Cerebellar nuclear complex (tissue), 1 donor: ENCODE data around the gene CMTR1.
"Not testable (repeated sequence)": the region's sequence is repeated elsewhere in the genome, so short reads cannot be mapped to it uniquely, and the experiment has no call there.

ENCODE experiments used
- DNase-seq, 2 experiments: peaks; one replicate each; lab custom pipeline; 2025; lab: John Stamatoyannopoulos, UW

The CMTR1 gene

DNA sequence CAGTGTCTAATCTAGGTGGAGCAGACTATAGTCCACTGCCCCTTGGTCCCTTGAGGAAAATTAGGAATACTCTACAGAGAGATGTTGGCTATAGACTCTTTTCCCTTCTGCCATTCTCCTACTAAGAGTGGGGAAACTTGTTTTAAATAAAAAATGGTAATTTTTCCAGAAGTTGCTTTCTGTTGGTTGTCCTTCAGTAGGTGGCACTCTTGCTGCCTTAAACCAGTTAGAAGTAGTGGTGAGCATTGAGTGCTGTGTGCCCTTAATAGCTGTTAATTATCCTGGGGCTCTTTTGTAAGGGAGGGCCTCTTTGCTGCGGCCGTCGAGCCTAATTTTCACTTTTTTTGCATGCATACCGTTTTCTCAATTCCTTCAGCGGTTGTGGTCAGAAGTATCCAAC, 2.8 kb downstream of the CMTR1 start:
- DNase-seq = no peak

DNA sequence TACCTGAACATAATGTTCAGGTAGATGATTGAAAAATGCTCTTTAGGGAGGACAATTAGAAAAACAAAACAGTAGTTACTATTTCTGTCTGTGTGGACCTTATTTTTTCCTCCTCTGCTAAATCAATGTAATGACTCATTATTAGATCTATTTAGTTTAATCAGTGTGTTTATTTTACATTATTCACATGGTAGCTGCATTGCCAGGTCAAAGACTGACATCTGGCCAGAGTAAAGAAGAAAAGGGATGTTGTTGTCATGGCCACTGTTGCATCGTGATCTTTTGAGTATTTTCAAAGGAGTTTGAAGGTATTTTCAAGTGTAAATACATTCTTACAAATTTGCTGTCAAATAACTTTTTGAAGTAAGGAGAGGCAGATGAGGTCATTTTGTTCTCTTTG, 5.9 kb downstream of the CMTR1 start:
- DNase-seq = no peak

DNA sequence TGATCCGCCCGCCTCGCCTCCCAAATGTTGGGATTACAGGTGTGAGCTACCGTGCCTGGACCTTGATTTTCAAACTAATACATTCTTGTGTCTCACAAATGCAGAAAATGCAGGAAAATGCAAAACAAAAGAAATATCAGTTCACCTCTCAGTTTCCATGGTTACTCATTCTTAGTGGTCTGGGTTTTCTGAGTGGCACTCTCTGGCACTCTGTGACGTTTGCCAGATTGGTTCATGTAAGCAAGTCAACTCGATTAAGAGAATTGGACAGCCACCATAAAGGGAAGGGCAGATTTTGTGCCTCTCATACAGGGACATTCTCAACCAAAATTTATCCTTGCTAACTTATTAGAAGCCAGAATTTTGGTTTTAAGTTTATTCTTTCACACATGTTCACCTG, 8.6 kb downstream of the CMTR1 start:
- DNase-seq = no peak

DNA sequence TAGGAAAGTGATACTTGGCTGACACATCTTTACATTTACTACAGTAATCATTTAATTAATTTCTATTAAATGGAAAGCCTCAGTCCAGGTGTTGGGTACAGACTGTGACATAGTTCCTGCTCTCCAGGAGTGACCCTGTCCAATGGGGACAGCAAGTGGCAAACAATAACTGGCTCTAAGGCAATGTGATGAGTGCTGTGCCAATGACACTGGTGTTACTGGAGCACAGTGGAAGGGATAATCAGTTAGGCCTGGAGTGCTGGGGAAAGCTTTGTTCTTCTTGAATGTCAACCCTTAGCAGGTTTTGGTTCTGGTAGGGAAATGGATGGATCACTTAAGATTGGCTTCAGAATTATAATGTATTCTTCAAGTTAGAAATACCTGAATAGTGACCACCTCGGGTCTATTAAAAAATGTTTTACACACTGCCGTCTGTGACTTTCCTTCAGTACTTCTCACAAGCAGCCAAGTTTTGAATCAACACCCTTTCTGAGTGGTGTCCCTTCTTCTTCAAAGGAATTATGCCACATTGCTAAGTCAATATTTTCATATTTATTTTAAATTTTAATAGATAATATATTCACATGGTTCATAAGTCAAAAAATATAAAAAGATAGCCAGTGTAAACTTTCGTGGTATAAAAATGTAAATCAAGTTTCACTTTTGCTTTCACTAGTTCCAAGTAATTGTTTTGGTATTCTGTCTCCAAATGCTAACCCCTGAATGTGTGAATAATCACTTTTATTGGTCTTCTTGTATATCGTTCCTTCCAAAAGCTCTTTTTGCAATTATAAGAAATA, 9.6 kb downstream of the CMTR1 start:
- DNase-seq = no peak

DNA sequence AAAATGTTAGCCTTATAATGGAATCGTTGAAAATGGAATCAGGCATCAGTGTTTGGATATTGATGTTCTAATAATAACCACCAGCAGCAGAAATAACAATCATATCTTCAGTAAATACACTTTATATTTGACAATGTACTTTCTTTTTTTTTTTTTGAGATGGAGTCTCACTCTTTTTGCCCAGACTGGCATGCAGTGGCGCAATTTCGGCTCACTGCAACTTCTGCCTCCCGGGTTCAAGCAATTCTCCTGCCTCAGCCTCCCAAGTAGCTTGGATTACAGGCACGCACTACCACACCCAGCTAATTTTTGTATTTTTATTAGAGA, 10.2 kb downstream of the CMTR1 start:
- not testable (repeated sequence) for DNase-seq

DNA sequence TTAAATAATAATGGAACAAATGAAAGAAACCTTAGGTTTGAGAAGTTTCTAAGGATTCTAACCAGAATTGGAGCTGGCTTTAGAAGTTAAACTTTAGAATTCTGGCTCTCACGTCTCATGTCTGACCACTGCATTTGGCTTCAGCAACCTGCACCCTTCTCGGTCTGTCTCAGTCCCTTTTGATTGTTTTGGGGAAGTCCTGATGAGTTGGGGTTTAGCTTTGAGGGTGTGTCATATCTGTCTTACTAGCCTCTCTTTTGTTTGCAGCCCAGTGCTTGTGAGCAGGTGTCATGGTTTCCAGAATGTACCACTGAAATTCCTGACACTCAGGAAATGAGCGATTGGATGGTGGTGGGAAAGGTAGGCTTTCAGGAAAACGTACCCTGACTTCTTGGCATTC, 17.0 kb downstream of the CMTR1 start:
- DNase-seq = no peak

DNA sequence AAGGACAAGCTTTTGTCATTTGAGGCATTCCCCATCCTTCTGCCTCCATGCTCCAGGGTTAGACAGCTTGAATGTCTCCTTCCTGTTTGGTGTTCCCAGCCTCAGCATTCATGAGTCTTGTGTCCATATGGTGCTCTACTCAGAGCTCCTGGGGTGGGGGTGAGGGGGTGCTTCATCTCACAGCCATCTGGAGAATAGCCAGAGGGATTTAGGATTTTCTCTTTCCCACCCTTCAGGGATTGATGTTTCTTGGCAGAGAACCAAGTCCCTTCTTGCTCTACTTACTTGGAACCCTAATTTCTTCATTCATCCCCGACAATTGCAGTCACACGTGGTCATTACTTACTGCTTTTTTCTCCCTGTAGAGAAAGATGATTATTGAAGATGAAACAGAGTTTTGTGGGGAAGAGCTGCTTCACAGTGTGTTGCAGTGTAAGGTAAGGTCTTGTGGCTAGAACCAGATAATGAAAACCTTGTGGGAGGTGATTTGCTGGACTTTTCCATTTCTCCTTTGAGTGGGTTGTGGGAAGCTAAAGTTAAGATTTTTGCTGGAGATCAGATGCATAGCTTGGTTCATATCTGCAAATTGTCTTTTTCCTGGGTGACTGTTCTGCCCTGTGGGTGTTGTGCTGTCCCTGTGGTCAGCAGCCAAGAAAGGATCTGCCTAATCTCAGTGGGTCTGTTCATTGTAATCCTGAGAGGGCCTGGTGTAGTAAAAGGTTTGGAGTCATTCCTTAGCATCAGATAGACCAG, 18.6 kb downstream of the CMTR1 start:
- DNase-seq = no peak

DNA sequence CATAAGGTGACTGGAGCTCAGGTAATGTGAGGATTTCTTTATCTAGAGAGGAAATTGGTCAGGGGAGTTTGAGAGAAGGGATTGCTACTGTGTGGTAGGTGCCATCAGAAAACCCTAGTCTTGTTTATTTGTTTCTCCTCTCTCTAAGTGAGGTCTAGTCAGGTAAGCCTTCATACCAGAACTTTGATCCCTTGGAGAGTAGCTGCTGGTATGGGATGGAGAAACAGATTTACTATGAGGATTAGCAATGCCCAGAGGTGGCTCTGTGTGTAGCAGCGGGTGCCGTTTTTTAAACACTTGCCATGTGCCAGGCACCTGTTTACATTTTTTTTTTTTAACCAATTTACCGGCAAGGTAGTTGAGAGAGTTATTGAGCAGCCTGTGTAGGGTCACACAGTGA, 19.5 kb downstream of the CMTR1 start:
- DNase-seq = no peak

DNA sequence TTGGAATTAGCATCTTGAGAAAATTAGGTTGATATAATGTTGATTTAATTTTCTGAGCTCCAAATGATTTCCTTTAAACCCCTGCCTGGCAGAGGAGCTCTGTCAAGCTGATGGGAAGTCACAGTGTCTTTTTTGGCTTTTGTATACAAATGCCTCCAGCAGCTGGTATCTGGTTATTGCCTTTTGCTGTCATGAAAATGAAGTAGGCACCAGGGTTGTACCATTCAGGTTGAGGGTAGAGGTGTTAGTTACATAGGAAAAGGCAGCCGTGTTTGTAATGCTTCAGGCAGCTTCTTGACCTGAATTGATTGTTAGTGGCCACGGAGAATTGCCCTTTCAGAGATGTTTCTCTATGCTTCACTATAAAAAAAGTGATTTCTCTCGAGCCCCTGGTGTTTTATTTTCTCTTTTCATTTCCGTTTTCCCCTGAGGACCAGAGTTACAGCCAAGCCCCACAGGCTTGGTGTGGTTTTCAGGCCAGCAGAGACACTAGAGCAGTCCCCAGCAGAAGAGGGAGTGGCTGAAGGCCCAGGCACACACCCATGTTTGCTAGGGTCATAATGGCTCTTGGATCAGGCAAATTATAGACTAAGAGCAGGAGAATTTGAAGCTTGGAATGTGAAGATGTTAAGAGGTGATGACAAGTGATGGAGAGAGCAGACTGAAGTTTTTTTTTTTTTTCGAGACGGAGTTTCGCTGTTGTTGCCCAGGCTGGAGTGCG, 21.6 kb downstream of the CMTR1 start:
- no peak for DNase-seq

DNA sequence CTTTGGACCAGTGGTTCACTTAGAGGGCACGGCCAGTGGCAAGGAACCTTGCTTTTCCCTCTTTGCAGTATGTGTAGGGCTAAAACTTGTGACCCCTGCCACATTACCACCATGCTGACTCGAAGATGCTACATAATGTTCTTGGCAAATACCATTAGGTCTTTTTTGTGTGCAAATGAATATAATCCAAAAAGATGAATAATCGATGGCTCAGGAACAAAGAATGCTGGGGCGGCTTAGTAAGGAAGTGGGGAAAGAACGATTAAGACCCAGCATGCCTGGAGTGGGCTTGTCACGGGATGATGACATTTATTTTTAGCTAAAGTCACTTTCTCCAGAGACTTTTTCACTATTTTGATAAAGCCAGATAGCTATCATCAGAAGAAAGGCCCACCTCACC, 23.1 kb downstream of the CMTR1 start:
- DNase-seq = no peak

DNA sequence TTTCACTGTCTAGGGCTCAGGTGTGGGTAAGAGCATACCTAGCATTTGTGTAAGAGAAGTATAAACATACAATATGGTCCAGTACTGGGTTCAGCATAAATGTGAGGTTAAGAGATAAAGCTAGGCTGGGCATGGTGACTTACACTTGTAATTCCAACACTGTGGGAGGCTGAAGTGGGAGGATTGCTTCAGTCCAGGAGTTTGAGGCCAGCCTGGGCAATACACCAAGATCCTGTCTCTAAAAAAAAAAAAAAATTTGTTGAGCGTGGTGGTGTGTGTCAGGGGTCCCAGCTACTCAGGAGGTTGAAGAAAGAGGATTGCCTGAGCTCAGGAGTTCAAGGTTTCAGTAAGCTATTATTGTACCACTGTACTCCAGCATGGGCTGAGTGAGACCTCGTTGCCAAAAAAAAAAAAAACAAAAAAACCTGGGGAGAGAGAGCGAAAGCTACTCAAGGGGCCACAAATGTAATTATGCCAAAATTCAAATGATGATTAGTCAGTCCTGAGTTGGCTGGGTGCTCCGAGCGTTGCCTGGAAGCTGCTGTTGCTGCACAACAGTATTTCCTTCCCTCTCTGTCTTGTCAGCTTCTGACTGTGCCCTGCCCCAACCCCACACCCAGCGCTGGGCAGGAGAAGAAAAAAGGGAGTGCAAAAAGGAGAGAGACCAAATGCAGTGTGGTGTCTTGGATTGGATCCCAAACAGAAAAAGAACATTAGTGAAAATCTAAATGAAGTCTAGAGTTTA, 24.0 kb downstream of the CMTR1 start:
- DNase-seq = no peak

DNA sequence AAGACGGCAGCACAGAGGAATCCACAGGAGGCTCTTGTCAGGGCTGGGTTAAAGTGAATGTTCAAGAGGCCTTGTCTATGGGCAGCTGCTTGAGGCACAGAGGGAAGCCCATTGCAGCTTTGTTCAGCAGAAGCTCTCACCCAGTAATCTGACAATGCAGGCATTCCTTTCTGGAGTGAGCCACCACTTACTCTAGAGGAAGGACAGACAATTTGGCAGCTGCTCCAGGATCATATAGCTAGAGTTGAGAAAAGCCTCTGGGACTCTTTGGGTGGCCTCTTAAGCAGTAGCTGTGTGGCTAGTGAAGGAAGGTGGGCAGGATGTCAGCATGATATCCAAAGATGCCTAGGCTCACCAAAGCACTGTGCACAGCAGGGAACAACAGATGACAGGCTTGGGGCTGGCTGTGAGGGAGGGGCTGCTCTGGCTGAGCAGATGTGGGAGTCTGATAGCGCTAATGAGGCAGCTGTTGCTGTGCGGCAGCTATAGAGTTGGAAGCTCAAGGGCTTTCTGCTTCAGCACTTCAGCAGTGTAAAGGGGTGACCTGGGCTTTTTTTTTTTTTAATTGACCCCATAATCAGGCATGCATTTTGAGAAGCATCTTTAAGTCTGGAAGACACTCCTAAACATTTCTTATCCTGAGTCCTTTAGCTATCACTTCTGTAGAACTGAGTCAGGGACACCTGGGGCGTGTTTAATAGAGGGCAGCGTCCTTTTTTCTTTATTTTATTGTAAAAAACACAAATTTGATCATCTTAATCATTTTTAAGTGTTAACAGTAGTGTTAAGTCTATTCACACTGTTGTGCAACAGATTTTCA, 27.2 kb downstream of the CMTR1 start:
- DNase-seq = no peak

DNA sequence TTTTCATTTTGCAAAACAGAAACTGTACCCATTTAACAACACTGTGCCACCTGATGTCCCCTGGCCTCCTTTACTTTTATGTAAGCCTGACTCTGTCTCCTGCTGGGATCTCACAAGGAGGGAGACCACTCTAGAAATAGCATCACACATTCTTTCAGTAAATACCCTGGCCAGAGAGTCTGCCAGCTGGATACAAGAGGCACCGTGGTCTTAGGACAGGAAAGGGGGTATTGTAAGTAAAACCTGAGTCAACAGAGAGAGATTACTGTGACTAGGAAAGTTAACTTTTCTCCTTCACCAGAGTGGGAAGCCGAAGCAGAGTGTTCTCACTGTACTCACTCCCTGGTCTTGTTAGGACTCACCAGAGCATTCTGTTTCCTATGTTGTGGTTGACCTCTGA, 27.8 kb downstream of the CMTR1 start:
- no peak for DNase-seq

DNA sequence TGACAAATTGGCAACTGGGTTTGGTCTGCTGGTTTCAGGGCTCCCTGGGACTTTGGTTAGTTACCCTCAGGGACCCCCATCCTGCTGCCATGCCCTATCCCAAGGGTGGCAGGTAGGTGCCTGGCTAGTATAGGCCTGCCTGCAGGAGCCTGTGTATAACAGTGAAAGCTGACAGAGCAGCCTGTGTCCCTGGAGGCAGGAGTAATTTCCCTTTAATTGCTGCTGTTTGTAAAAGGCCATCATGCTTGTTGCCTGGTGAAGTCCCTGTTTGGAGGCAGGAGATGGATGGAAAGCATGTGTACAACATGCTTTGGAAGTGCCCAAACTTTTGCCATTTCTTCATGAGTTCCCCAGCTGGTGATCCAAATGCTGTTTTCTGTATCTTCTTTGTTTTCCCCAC, 30.1 kb downstream of the CMTR1 start:
- no peak for DNase-seq

DNA sequence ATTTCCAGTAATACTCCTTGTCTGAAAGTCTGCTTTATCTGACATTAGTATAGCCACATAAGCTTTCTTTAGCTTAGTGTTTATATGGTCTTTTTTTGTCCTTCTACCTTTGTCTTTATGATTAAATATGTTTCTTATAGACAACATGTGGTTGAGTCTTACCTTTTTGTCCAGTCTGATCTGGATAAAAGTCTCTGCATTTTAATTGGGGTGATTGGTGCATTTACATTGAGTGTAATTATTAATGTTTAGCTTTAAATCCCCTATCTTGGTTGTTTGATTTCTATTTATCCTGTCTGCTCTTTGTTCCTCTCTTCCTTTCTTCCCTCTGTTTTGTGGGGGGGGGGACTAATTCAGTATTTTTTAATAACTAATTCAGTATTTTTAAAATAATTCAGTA, 34.7 kb downstream of the CMTR1 start:
- no peak for DNase-seq

DNA sequence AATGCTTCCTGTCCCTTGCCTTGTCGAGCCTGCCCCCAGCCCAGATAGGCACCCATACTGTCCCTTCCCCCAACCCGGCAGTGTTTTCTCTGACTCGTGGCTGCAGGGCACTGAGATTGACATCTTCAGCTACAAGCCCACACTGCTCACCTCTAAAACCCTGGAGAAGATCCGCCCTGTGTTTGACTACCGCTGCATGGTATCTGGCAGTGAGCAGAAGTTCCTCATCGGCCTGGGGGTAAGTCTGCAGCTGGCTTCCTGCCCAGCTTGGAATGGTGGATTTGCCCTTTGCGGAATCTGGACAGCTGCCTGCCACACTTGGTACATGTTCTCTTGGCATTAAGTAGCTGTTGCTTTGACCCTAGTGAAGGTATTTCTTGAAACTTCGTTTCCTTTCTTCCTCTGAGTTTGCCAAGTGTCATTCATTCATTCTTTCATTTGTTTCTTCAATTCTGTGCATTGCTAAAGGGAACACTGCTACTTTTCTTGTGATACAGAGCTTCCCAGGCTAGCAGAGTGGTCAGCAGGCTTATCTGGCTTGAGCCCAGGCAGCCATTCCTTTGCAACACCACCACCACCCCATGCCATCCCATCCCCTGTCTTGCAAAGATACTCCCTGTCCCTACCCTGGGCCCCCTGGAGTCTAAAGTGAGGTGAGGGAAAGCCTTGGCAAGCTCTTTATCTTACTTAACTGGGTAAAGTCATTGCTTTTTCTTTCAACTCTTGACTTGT, 40.5 kb downstream of the CMTR1 start:
- DNase-seq = no peak

DNA sequence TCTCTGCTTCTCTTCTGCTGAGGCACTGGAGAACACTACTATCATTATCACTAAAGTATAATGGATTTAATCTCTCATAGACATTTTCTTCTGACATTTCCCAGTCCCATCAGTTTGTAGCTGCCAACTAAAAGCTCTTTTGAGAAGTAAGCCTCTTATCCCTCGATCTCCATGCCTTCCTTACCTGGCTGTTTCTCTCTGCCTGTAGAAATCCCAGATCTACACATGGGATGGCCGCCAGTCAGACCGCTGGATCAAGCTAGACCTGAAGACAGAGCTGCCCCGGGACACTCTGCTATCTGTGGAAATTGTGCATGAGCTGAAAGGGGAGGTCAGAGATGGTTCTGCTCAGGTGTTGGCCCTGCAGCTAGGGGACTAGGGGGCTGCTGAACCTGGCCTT, 41.3 kb downstream of the CMTR1 start:
- DNase-seq = no peak

DNA sequence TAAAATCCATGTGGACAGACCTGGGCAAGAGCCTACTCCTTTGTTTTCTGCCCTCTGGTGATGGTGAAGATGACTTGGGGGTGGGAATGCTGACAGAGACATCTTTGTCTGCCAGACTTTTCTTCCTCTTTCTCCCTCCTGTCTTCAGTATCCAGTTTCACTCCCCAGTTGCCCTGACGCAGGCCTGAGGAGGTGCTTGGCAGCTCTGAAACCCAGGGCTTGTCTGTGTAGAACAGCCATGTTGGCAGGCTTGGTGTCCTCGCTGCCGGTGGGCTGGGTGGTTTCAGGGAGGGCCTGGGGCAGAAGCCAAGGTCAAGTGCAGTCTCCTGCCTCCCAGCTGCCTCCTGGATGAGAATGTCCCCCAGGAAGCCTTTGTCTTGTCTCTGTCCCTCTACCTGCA, 44.2 kb downstream of the CMTR1 start:
- no peak for DNase-seq

DNA sequence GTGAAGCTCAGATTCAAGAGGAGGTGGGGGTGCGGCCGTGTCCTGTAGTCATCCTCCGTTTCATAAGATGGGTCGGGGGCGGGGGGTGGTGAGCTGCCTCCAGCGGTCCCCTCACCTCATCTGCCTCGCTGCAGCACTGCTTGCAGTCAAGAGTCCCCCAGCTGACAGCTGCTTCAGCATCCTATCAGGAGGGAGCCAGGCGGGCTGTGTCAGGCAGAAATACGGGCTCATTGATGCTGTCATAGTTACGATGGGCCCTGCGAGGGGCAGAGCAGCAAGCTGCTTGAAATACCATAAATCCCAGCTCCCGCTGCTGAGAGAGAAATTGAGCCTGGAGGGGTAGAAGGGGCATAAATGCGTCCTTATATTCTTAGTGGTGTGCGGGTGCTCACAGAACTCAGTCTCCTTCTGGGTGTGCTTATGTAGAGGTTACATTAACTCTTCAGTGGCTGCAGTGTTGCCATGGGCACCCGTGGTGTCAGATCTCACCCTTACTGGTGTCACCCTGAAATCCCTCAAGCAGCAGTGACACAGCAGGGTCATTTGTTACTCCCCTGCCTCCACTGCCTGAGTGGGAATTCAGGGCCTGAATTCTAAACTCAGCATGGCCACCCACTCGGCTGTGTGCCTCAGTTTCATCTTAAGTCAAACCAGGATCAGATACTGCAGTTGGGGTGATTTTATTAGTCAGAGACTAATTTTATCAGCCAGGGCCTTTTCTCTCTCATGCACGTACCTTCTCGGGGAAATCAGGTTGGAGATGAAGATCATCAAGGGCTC, 44.8 kb downstream of the CMTR1 start:
- DNase-seq = no peak

DNA sequence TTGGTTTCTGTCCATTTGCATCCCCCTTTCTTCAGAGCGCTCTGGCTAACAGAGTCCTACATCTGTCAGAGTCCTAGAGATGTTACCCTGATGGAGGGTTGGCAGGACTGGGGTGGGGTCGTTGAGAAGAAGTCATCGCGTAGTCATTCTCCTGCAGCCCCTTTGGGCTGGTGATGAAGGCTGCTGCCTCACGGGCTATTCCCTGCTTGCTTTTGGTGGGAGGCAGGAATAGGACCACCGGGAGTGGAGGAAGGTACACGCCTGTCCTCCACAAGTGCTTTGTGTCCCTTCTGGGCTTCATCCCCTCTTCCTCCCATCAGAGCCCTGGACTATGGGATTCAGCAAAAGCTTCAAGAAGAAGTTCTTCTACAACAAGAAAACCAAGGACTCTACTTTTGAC, 45.8 kb downstream of the CMTR1 start:
- DNase-seq = no peak
